ENCODE results near the gene PPM1G.

DNA sequence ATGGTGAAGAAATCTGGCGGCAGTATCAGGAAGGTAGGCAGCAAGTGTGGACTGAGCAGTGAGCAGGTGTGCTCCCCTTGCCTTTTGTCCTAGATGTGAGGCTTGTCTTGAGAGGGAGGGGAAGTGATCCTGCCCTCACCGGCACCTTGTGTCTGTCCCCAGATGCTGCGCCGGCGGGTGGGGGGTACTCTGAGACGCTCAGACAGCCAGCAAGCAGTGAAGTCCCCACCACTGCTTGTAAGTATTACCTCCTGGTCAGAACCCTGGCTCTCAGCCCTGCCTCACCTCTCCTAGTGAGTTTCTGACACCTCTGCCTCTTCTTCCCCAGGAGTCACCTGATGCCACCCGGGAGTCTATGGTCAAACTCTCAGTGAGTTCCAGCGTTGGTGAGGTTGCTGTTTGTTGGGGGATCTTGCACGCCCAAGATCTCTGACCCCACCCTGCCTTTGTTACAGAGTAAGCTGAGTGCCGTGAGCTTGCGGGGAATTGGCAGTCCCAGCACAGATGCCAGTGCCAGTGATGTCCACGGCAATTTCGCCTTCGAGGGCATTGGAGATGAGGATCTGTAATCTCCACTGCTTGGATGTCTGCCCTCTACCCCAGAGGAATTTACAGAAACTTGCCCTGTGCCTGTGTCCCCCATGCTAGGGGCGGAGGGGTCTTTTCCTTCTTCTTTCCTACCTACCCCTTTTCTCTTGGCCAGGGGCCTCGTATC is 33.1 kb downstream of the PPM1G start:
- TF ChIP-seq, protein P1, sequence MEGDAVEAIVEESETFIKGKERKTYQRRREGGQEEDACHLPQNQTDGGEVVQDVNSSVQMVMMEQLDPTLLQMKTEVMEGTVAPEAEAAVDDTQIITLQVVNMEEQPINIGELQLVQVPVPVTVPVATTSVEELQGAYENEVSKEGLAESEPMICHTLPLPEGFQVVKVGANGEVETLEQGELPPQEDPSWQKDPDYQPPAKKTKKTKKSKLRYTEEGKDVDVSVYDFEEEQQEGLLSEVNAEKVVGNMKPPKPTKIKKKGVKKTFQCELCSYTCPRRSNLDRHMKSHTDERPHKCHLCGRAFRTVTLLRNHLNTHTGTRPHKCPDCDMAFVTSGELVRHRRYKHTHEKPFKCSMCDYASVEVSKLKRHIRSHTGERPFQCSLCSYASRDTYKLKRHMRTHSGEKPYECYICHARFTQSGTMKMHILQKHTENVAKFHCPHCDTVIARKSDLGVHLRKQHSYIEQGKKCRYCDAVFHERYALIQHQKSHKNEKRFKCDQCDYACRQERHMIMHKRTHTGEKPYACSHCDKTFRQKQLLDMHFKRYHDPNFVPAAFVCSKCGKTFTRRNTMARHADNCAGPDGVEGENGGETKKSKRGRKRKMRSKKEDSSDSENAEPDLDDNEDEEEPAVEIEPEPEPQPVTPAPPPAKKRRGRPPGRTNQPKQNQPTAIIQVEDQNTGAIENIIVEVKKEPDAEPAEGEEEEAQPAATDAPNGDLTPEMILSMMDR (optimal IDR thresholded peaks at IDR 0.05 in 1 of 3, IDR thresholded peaks at IDR 0.05 in 1 of 3, conservative IDR thresholded peaks at IDR 0.05 in 1 of 3; ENCODE audit: extremely low read depth in 1 of 3, insufficient read depth in 2 of 3, low read length in 3 of 3): no peak
- TF ChIP-seq EZH2 (IDR thresholded peaks at IDR 0.05; ENCODE audit: low read length): no peak

All from keratinocyte (primary cell).